SK-N-SH treated with all-trans-retinoic acid at 6 μM for 48 hours (cell line): ENCODE results near the gene B4GALT6.

Source experiments
- ATAC-seq: fragments of 200-7000 bp; cut with Tn5 transposase; 3 replicates; pipeline ENCODE4 v1.9.1; 2020; ENCODE audit warnings: mild to moderate bottlenecking, moderate library complexity
- ARNTL ChIP-seq: fragments of 450-650 bp; formaldehyde crosslinking; IDR thresholded peaks from 2 replicates; pipeline ENCODE4 v1.5.0; 2020; ENCODE audit warnings: low read depth, mild to moderate bottlenecking, moderate library complexity, borderline replicate concordance
- BACH2 ChIP-seq: fragments of 250-450 bp; sonication (Bioruptor Pico); IDR thresholded peaks from 2 replicates; pipeline ENCODE4 v1.9.0; 2021; ENCODE audit warnings: mild to moderate bottlenecking, borderline replicate concordance
- CREB5 ChIP-seq: fragments of 250-450 bp; sonication (Bioruptor Pico); IDR thresholded peaks from 2 replicates; pipeline ENCODE4 v1.5.1; 2020; ENCODE audit warnings: low read depth, mild to moderate bottlenecking, moderate library complexity
- CSDC2 ChIP-seq: fragments of 250-450 bp; sonication (Bioruptor Pico); IDR thresholded peaks from 2 replicates; pipeline ENCODE4 v1.5.0; 2020; ENCODE audit warnings: mild to moderate bottlenecking, moderate library complexity
- CSRNP3 ChIP-seq: fragments of 250-450 bp; sonication (Bioruptor Pico); IDR thresholded peaks from 2 replicates; pipeline ENCODE4 v1.5.1; 2021; ENCODE audit warnings: mild to moderate bottlenecking, moderate library complexity
- ESRRG ChIP-seq: fragments of 250-450 bp; sonication (Bioruptor Pico); IDR thresholded peaks from 2 replicates; pipeline ENCODE4 v1.6.1; 2021; ENCODE audit warnings: mild to moderate bottlenecking
- GLIS3 ChIP-seq: fragments of 250-450 bp; sonication (Bioruptor Pico); IDR thresholded peaks from 2 replicates; pipeline ENCODE4 v1.5.0; 2020; ENCODE audit warnings: mild to moderate bottlenecking, moderate library complexity
- ISL1 ChIP-seq: fragments of 250-450 bp; sonication (Bioruptor Pico); IDR thresholded peaks from 2 replicates; pipeline ENCODE4 v2.1.2; 2022; ENCODE audit warnings: mild to moderate bottlenecking, moderate library complexity
- OSR1 ChIP-seq: fragments of 250-450 bp; sonication (Bioruptor Pico); IDR thresholded peaks from 2 replicates; pipeline ENCODE4 v1.8.0; 2022; ENCODE audit warnings: moderate library complexity, mild to moderate bottlenecking, inconsistent platforms
- PATZ1 ChIP-seq: fragments of 250-450 bp; sonication (Bioruptor Pico); IDR thresholded peaks from 2 replicates; pipeline ENCODE4 v1.8.0; 2020; ENCODE audit warnings: mild to moderate bottlenecking, moderate library complexity, borderline replicate concordance
- POU6F1 ChIP-seq: fragments of 250-450 bp; sonication (Bioruptor Pico); IDR thresholded peaks from 2 replicates; pipeline ENCODE4 v1.8.0; 2021; ENCODE audit warnings: low read depth, mild to moderate bottlenecking, moderate library complexity, borderline replicate concordance
- PPARA ChIP-seq: fragments of 250-450 bp; sonication (Bioruptor Pico); IDR thresholded peaks from 2 replicates; pipeline ENCODE4 v1.5.0; 2020; ENCODE audit warnings: mild to moderate bottlenecking, borderline replicate concordance
- RARB ChIP-seq: fragments of 250-450 bp; sonication (Bioruptor Pico); IDR thresholded peaks from 2 replicates; pipeline ENCODE4 v1.8.0; 2021; ENCODE audit warnings: mild to moderate bottlenecking, moderate library complexity
- SNAI2 ChIP-seq: fragments of 250-450 bp; sonication (Bioruptor Pico); IDR thresholded peaks from 2 replicates; pipeline ENCODE4 v1.5.0; 2020; ENCODE audit warnings: mild to moderate bottlenecking, moderate library complexity
- TCF4 ChIP-seq: fragments of 250-450 bp; sonication (Bioruptor Pico); IDR thresholded peaks from 2 replicates; pipeline ENCODE4 v1.8.0; 2021; ENCODE audit warnings: mild to moderate bottlenecking, moderate library complexity, borderline replicate concordance
- TOX ChIP-seq: fragments of 250-450 bp; sonication (Bioruptor Pico); IDR thresholded peaks from 2 replicates; pipeline ENCODE4 v1.8.0; 2021; ENCODE audit warnings: mild to moderate bottlenecking, moderate library complexity, borderline replicate concordance
- TSHZ2 ChIP-seq: fragments of 250-450 bp; sonication (Bioruptor Pico); IDR thresholded peaks from 2 replicates; pipeline ENCODE4 v1.5.0; 2020; ENCODE audit warnings: mild to moderate bottlenecking, moderate library complexity
- ZC3H10 ChIP-seq: fragments of 250-450 bp; sonication (Bioruptor Pico); IDR thresholded peaks from 2 replicates; pipeline ENCODE4 v1.5.1; 2021; ENCODE audit warnings: mild to moderate bottlenecking, moderate library complexity
- ZFP3 ChIP-seq: fragments of 250-450 bp; sonication (Bioruptor Pico); IDR thresholded peaks from 2 replicates; pipeline ENCODE4 v1.5.0; 2020; ENCODE audit warnings: mild to moderate bottlenecking, moderate library complexity
- ZFP30 ChIP-seq: fragments of 450-650 bp; formaldehyde crosslinking; IDR thresholded peaks from 2 replicates; pipeline ENCODE4 v1.5.0; 2022; ENCODE audit warnings: mild to moderate bottlenecking, moderate library complexity
- ZNF565 ChIP-seq: fragments of 450-650 bp; formaldehyde crosslinking; conservative IDR thresholded peaks from 2 replicates; pipeline ENCODE4 v1.5.0; 2020; ENCODE audit warnings: low read depth, mild to moderate bottlenecking, moderate library complexity
- ZNF70 ChIP-seq: fragments of 450-650 bp; formaldehyde crosslinking; IDR thresholded peaks from 2 replicates; pipeline ENCODE4 v1.5.0; 2020; ENCODE audit warnings: mild to moderate bottlenecking, moderate library complexity
- ZNF8 ChIP-seq: fragments of 450-650 bp; formaldehyde crosslinking; IDR thresholded peaks from 2 replicates; pipeline ENCODE4 v1.5.0; 2020; ENCODE audit warnings: mild to moderate bottlenecking, moderate library complexity

B4GALT6 gene

GRCh38 chr18:31617031-31617717, 67.2 kb downstream of the B4GALT6 start (continued):
- TF ChIP-seq TSHZ2 (CRISPR knock-in tag) (no peak), ZFP30 (no peak), GLIS3 (no peak), ZNF8 (CRISPR knock-in tag) (no peak), ZFP3 (no peak), ZNF70 (CRISPR knock-in tag) (no peak)

- no peak for ATAC-seq
- TF ChIP-seq CSDC2, result no peak
- no peak for TF ChIP-seq TCF4 (CRISPR knock-in tag)
- TF ChIP-seq ZFP3, result no peak
- TF ChIP-seq PATZ1 (CRISPR knock-in tag), result no peak
- no peak for TF ChIP-seq ZFP30
- TF ChIP-seq ZNF8 (CRISPR knock-in tag), result no peak
- no peak for TF ChIP-seq TOX (CRISPR knock-in tag)
- no peak for TF ChIP-seq TSHZ2 (CRISPR knock-in tag)
- no peak for TF ChIP-seq POU6F1
- TF ChIP-seq OSR1, result no peak
- TF ChIP-seq ISL1, result no peak
- TF ChIP-seq PPARA (CRISPR knock-in tag), result no peak
- no peak for TF ChIP-seq ESRRG (CRISPR knock-in tag)
- no peak for TF ChIP-seq ZNF565
- no peak for TF ChIP-seq ZNF70 (CRISPR knock-in tag)
- no peak for TF ChIP-seq ZC3H10 (CRISPR knock-in tag)
- no peak for TF ChIP-seq GLIS3
- TF ChIP-seq ARNTL, result no peak
- TF ChIP-seq, all 23 proteins: peak for 0
These were observed 67.8 kb downstream of the B4GALT6 start for GRCh38 chr18:31616586-31616985.

GRCh38 chr18:31614044-31614443, 70.3 kb downstream of the B4GALT6 start:
- ATAC-seq, result no peak
- TF ChIP-seq ZNF70 (CRISPR knock-in tag), result no peak
- TF ChIP-seq ZFP30, result no peak
- no peak for TF ChIP-seq ZC3H10 (CRISPR knock-in tag)
- no peak for TF ChIP-seq RARB (CRISPR knock-in tag)

- peak; percentile 90 for ATAC-seq
- TF ChIP-seq ARNTL, result no peak
- no peak for TF ChIP-seq GLIS3
- no peak for TF ChIP-seq OSR1
- TF ChIP-seq SNAI2 (CRISPR knock-in tag), result peak; percentile 69; the same call in 1 of the 2 replicates
- no peak for TF ChIP-seq ZNF70 (CRISPR knock-in tag)
- peak; percentile 99 for TF ChIP-seq ISL1
- no peak for TF ChIP-seq TOX (CRISPR knock-in tag)
- TF ChIP-seq BACH2 (CRISPR knock-in tag), result no peak
- TF ChIP-seq RARB (CRISPR knock-in tag), result no peak
- no peak for TF ChIP-seq PPARA (CRISPR knock-in tag)
- peak; percentile 21; the same call in 1 of the 2 replicates for TF ChIP-seq TCF4 (CRISPR knock-in tag)
- TF ChIP-seq CREB5, result peak; percentile 74; the same call in 1 of the 2 replicates
- no peak for TF ChIP-seq CSRNP3
- TF ChIP-seq ZC3H10 (CRISPR knock-in tag), result peak; percentile 69; the same call in 1 of the 2 replicates
- no peak for TF ChIP-seq ZNF565
- no peak for TF ChIP-seq ZNF8 (CRISPR knock-in tag)
- TF ChIP-seq ESRRG (CRISPR knock-in tag), result no peak
- no peak for TF ChIP-seq ZFP30
These were observed 72.3 kb downstream of the B4GALT6 start for GRCh38 chr18:31612124-31612523.
